ENCODE data around the gene GABBR1. TPM values are rescaled to one million over a fixed set of nuclear protein-coding genes. Genes with fewer than 3 reads are reported as not detected.
"Not testable (repeated sequence)": the region's sequence is repeated elsewhere in the genome, so short reads cannot be mapped to it uniquely, and the experiment has no call there.

The GABBR1 gene
- total RNA-seq, 1 donor: 18.6 TPM

DNA sequence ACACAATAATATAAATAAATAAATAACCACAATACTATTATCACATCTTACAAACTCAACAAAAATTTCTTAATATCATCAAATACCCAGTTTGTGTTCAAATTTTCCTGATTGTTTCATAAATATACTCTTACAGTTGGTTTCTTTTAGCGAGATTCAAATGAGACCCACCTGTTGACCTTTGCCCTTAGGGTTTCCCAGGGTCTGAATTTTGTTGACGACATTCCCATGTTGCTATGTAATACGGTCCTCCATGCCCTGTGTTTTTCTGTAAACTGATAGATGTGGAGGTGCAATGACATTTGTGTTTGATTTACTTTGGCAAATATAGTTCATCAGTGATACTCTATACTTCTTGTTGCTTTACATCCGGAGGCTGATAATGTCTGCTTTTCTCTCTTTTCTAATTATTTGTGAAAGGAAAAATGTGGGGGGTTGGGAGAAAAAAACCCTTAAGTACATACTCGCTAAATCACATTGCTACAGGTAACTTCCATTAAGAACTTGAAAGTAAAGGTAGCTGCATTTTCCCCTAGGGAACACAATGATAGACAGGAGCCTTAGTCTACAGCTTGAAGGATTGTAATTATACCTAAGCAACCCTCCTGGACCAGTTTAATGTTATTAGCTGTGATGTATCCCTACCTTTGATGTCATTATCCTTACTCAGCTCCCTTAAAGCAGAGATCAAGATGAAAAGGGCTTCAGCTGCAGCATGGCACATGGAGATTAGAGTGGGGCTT, 30.5 kb upstream of the GABBR1 start:
- Histone ChIP-seq H3K4me3 (ENCODE audit: low read length) (no peak overlapping the region), H3K9me3 (ENCODE audit: low read depth, low read length) (no peaks in the 10 kb centered on the region), H3K4me1 (ENCODE audit: insufficient read depth, low read length) (no peaks in the 10 kb centered on the region), H3K27me3 (ENCODE audit: insufficient read depth, low read length) (peaks cover 13% of the 10 kb centered on the region)

GRCh38 chr6:29661502-29662141, 28.6 kb upstream of the GABBR1 start:
- not testable (repeated sequence) for H3K4me1 ChIP-seq (ENCODE audit: insufficient read depth, low read length); H3K4me3 ChIP-seq (ENCODE audit: low read length); H3K9me3 ChIP-seq (ENCODE audit: low read depth, low read length)
- peaks cover 13% of the 10 kb centered on the region for H3K27me3 ChIP-seq (ENCODE audit: insufficient read depth, low read length)

DNA sequence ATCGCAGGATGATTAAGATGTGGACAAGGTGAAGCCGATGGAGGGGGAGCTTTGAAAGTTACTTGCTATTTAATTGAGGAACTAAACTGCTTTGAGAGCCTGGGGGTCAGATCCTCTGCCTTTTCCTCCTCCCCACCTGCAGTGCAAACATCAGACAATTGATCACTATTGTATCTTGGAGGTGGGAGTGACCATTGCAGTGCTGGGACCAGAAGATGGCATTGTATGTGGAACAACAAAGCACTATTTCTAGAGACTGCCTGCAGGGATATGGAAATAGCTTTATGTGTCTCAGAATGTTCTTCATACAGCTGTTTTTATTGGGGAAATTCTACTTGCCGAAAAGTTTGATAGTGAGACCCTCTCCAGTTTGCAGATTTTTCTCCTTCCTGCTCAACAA, 28.1 kb upstream of the GABBR1 start:
- H3K4me3 ChIP-seq (ENCODE audit: low read length): no peak overlapping the region
- H3K9me3 ChIP-seq (ENCODE audit: low read depth, low read length): no peaks in the 10 kb centered on the region
- H3K4me1 ChIP-seq (ENCODE audit: insufficient read depth, low read length): no peaks in the 10 kb centered on the region
- H3K27me3 ChIP-seq (ENCODE audit: insufficient read depth, low read length): peaks cover 15% of the 10 kb centered on the region

DNA sequence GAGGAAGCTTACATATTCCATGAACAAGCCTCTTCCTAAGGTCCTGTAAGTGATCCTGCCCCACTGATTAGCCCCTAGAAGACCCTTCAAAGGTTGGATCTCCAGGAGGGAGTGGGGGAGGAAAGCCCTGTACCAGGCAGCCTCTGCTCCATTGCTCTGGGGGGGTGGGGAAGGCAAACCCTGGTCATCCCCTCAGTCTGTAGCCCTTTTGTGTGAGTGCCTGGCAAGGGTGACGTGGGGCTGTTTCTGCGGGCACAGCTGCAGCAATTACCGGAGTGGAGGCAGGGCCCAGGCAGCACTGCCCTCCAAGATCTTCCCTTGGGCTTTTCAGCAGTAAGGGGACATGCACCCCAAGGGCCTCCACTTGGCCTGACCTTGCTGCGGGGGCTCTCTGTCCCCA, 23.8 kb upstream of the GABBR1 start, which contains the start of gene MOG:
Gene MOG (plus strand): TSS at position 295 of the 400 bp plus-strand sequence. CDS start 118 bp downstream, outside the sequence.
- Histone ChIP-seq H3K27me3 (ENCODE audit: insufficient read depth, low read length) (peaks cover 20% of the 10 kb centered on the region), H3K9me3 (ENCODE audit: low read depth, low read length) (no peaks in the 10 kb centered on the region), H3K4me1 (ENCODE audit: insufficient read depth, low read length) (peaks cover 3% of the 10 kb centered on the region), H3K4me3 (ENCODE audit: low read length) (no peak within 1 kb of the TSS)

GRCh38 chr6:29656157-29656556, 23.2 kb upstream of the GABBR1 start:
- no peak overlapping the region for H3K4me3 ChIP-seq (ENCODE audit: low read length)
- H3K4me1 ChIP-seq (ENCODE audit: insufficient read depth, low read length): peaks cover 3% of the 10 kb centered on the region
- H3K9me3 ChIP-seq (ENCODE audit: low read depth, low read length): no peaks in the 10 kb centered on the region
- peaks cover 13% of the 10 kb centered on the region for H3K27me3 ChIP-seq (ENCODE audit: insufficient read depth, low read length)

DNA sequence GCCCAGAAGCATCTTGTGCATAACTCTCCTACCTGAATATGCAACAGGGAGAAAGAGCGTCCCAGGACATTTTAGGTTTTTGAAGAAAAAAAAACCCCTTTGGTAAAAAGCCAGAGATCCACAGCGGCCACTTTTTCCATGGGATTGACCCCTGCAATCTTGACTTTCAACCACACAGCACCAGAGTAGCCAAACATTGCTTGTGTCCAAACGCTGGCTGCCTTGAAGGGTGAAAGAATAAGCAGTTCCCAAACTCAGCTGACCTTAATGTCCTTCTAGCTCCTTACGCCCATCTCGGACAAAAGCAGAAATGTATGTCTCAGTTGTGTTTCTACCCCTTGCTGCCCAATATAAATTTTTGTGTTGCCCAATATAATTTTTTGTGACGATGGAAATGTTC, 22.7 kb upstream of the GABBR1 start:
- H3K4me3 ChIP-seq (ENCODE audit: low read length): no peak overlapping the region
- peaks cover 11% of the 10 kb centered on the region for H3K27me3 ChIP-seq (ENCODE audit: insufficient read depth, low read length)
- H3K4me1 ChIP-seq (ENCODE audit: insufficient read depth, low read length): peaks cover 3% of the 10 kb centered on the region
- no peaks in the 10 kb centered on the region for H3K9me3 ChIP-seq (ENCODE audit: low read depth, low read length)

GRCh38 chr6:29653452-29654038, 20.6 kb upstream of the GABBR1 start:
- no peak overlapping the region for H3K4me3 ChIP-seq (ENCODE audit: low read length)
- H3K27me3 ChIP-seq (ENCODE audit: insufficient read depth, low read length): peaks cover 11% of the 10 kb centered on the region
- H3K4me1 ChIP-seq (ENCODE audit: insufficient read depth, low read length): peaks cover 13% of the 10 kb centered on the region
- H3K9me3 ChIP-seq (ENCODE audit: low read depth, low read length): no peaks in the 10 kb centered on the region

DNA sequence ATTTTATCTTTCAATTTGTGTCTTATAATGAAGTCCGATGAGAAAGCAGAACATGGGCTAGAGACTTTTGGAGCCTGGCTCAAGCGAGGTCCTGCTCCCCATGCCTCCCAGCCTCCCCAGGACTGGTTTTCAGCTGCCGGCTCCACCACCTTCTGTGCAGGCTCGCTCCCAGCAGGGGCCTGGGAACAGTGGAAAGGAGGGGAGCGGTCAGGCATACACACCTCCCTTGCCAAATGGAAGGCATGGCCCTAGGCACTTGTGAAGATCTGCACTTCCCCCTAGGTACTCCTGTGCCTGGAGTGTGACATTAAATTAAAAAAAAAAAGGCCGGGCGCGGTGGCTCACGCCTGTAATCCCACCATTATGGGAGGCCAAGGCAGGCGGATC, 19.2 kb upstream of the GABBR1 start:
- peaks cover 13% of the 10 kb centered on the region for H3K4me1 ChIP-seq (ENCODE audit: insufficient read depth, low read length)
- H3K9me3 ChIP-seq (ENCODE audit: low read depth, low read length): no peaks in the 10 kb centered on the region
- no peak overlapping the region for H3K4me3 ChIP-seq (ENCODE audit: low read length)
- H3K27me3 ChIP-seq (ENCODE audit: insufficient read depth, low read length): peaks cover 11% of the 10 kb centered on the region

GRCh38 chr6:29651413-29652197, 18.6 kb upstream of the GABBR1 start:
- peaks cover 11% of the 10 kb centered on the region for H3K27me3 ChIP-seq (ENCODE audit: insufficient read depth, low read length)
- H3K9me3 ChIP-seq (ENCODE audit: low read depth, low read length): no peaks in the 10 kb centered on the region
- H3K4me3 ChIP-seq (ENCODE audit: low read length): no peak overlapping the region
- peaks cover 13% of the 10 kb centered on the region for H3K4me1 ChIP-seq (ENCODE audit: insufficient read depth, low read length)

DNA sequence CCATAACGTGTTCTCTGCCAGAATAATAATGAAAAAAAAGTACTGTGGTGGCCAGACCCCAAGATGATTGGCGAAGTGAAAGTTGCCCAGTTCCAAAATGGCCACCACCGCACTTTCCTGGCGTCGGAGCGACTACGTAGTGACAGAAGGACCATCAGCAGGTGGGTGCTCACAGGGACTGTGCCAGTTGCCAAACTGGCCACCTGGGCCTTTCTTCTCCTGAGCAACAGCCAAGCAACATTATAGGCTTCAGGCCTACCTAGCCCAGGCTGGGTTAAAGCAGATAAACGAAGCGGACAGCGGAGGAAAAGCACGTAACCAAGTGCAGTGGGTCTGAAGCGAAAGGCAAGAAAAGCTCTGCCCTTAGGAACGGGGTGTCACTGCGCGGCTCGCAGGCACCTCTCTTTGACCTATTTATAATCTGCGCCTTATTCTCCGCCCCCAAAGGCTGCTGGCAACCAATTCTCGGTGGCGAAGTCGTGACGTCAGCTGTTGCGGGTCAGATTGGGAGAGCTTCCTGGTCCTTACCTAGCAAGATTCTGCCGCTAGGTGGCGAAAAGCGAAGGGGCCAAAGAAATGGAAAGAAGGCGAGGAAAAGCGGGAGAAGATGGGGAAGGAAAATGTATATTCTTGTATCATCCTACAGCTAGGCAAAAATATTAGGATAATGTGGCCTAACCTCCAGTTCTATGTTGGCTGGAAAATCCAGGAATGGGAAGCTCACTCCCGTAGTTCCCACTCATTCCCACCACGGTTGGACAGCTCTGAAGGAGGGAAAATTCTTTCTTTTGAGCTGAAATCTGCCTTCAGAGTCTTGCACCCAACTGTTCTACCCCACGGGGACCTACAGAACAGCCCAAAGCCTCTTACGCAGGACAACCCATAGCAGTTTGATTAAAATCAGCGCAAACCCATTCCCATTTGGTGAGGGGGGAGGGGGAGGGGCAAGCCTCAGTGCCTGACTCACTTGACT, 17.0 kb upstream of the GABBR1 start:
- H3K4me1 ChIP-seq (ENCODE audit: insufficient read depth, low read length): peaks cover 13% of the 10 kb centered on the region
- peaks cover 5% of the 10 kb centered on the region for H3K27me3 ChIP-seq (ENCODE audit: insufficient read depth, low read length)
- no peaks in the 10 kb centered on the region for H3K9me3 ChIP-seq (ENCODE audit: low read depth, low read length)
- peak overlapping the region; percentile 54 for H3K4me3 ChIP-seq (ENCODE audit: low read length)

GRCh38 chr6:29647927-29648642, 15.1 kb upstream of the GABBR1 start:
- no peaks in the 10 kb centered on the region for H3K9me3 ChIP-seq (ENCODE audit: low read depth, low read length)

DNA sequence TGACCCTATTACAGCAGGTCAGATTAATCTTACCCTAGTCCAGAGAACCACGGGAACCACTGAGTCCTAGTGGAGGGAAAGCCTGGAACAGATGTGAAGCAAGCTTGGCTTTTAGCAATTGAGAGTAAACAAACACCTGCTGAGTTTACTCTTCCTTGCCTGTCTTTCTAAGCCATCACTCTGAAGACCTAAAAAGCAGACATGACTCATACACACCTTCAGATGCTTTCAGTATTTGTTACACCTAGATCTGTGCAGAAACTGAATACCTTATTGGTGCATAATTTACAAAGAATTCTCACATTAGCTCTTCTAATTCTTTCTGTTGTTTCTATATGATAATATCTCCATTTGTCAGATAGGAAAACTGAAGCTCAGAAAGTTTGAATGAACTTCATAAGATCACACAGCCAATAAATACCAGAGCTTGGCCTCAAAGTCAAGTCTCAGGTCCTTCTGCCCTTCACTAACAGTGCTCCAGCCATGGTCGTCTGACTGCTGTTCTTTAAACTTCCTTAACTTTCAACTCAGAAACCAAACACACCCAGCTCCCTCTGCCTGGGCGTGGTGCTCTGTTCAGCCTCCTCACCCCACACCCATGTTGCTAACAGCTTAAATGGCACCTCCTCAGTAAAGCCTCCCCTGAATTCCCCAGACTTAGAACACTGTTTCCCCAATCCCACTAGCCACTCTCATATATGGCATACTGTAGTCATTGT, 8.6 kb upstream of the GABBR1 start:
- no peaks in the 10 kb centered on the region for H3K9me3 ChIP-seq (ENCODE audit: low read depth, low read length)
- H3K27me3 ChIP-seq (ENCODE audit: insufficient read depth, low read length): no peaks in the 10 kb centered on the region
- H3K4me1 ChIP-seq (ENCODE audit: insufficient read depth, low read length): peaks cover 16% of the 10 kb centered on the region
- H3K4me3 ChIP-seq (ENCODE audit: low read length): no peak overlapping the region

More at GRCh38 chr6:29647927-29648642, 15.1 kb upstream of the GABBR1 start:
- H3K27me3 ChIP-seq (ENCODE audit: insufficient read depth, low read length): no peaks in the 10 kb centered on the region
- no peak overlapping the region for H3K4me3 ChIP-seq (ENCODE audit: low read length)
- peaks cover 10% of the 10 kb centered on the region for H3K4me1 ChIP-seq (ENCODE audit: insufficient read depth, low read length)

DNA sequence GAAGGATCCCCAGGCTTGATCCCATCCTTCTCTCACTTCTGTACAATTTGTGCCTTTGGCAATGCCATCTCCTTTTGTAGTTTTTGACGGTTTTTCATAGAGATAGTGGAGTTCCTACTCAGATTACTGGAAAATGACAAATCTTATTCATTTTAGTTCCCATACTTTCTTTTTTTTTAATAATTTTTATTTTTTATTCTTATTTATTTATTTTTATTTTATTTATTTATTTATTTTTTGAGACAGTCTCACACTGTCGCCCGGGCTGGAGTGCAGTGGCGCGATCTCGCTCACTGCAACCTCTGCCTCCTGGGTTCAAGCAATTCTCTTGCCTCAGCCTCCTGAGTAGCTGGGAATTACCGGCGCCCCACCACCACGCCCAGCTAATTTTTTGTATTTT, 4.3 kb upstream of the GABBR1 start:
- Histone ChIP-seq H3K4me3 (ENCODE audit: low read length) (no peak overlapping the region), H3K4me1 (ENCODE audit: insufficient read depth, low read length) (peaks cover 35% of the 10 kb centered on the region)

More for the DNA sequence above, 4.3 kb upstream of the GABBR1 start:
- H3K9me3 ChIP-seq (ENCODE audit: low read depth, low read length): no peaks in the 10 kb centered on the region
- no peaks in the 10 kb centered on the region for H3K27me3 ChIP-seq (ENCODE audit: insufficient read depth, low read length)
